GM12873 (cell line): Measurements from ENCODE around the gene FAHD1.

Experiments
- TF ChIP-seq, protein P1 (sequence below): IDR thresholded peaks from 2 replicates; pipeline ENCODE4 v1.5.1; 2012; ENCODE audit warnings: low read depth, mild to moderate bottlenecking, moderate library complexity, low read length, control low read depth; ENCODE audit not compliant: insufficient read depth; ENCODE audit errors: missing control alignments

The FAHD1 gene

GRCh38 chr16:1825864-1826690 lies 929 bp upstream of the FAHD1 start:
- TF ChIP-seq, protein P1, sequence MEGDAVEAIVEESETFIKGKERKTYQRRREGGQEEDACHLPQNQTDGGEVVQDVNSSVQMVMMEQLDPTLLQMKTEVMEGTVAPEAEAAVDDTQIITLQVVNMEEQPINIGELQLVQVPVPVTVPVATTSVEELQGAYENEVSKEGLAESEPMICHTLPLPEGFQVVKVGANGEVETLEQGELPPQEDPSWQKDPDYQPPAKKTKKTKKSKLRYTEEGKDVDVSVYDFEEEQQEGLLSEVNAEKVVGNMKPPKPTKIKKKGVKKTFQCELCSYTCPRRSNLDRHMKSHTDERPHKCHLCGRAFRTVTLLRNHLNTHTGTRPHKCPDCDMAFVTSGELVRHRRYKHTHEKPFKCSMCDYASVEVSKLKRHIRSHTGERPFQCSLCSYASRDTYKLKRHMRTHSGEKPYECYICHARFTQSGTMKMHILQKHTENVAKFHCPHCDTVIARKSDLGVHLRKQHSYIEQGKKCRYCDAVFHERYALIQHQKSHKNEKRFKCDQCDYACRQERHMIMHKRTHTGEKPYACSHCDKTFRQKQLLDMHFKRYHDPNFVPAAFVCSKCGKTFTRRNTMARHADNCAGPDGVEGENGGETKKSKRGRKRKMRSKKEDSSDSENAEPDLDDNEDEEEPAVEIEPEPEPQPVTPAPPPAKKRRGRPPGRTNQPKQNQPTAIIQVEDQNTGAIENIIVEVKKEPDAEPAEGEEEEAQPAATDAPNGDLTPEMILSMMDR, result no peak

GRCh38 chr16:1828645-1829410 lies 1.8 kb downstream of the FAHD1 start:
- TF ChIP-seq, protein P1, result no peak

DNA sequence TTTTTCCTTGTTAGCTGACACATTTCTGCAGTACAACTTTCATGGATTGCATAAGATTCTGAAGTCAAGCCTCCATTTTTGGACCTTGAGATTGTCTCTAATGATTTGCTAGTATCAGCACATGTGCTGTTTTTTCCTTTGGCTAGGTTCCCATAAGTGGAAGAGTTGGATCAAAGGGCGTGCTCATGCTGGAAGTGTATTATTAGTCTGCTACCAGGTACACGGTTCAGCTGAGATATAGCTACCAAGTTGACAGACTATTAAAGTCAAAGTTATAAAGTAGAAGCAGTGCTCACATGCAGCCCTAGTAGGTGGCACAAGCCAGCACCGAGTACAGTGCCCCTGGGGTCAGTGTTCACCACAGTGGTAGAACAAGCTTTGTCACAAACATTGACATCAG lies 3.2 kb downstream of the FAHD1 start:
- TF ChIP-seq, protein P1, result no peak

GRCh38 chr16:1831186-1832075 lies 4.4 kb downstream of the FAHD1 start:
- TF ChIP-seq, protein P1, result no peak

DNA sequence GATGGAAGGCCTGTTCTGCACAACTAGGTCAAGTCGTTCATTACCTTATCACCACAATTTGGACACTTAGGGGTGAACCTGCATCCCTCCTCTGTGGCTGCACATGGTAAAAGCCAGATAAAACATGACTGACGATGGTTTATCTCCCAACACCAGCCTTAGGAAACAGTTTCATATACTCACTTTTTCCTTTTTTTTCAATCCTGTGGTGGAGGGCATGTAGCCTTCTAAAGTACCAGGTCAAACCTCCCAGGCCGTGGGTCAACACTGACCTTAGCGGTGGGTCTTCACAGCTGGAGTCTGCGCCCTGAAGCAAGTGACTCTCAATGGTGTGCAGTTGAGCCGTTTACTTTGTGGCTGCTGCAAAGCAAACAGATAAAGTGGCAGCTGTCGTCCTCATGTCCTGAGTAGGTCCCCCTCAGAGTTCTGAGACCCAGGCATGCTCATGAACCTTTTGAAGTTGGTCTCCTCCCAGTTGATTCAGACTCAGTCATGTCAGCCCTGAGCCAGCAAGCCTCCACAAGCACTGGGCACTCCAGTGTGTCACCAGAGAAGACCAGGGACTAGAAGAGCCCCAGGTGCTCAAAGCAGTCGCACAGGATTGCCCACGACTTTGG lies 5.9 kb downstream of the FAHD1 start:
- TF ChIP-seq, protein P1, result no peak

- TF ChIP-seq, protein P1, result no peak
These were observed 7.1 kb downstream of the FAHD1 start for GRCh38 chr16:1834096-1834495.
